ENCODE results near the gene CCDC57.

Gene CCDC57

DNA sequence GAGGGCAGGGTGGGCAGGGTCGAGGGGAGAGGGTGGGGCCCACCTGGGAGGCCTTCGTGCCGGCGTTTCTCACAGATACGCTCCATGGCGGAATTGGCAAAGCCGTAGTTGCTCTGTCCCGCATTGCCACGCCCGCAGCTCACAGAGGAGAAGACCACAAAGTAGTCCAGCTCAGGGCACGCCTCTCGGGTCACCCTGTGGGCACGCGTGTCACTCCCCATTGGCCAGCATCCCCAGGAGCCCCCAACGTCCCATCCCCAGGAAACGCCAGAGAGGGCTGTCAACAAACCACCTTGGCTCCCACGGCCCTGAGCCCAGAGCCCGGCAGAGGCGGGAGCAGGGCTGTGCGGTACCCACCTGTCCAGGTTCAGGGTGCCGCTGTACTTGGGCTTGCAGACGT lies 130.7 kb downstream of the CCDC57 start:
- no peak for DNase-seq (ENCODE audit: extremely low read depth, low read depth)
- TF ChIP-seq CTCF (IDR thresholded peaks at IDR 0.05; ENCODE audit: low read depth, low read length), result no peak

DNA sequence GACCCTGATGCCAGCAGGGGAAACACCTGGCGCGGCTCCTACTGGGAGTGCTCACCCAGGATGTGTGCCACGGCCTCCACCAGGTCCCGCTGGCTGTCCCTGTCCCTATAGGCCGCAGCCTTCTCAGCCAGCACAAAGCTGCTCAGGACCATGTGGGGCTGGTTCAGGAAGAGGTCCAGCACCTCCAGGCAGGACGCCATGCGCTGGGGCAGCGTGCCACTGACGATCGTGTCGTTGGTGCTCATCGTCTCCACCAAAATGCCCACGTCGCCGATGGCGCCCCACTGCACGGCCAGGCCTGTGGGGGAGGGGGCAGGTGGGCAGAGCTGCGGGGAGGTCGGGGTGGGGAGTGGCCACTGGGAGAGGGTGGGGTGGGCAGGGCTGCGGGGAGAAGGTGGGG lies 131.1 kb downstream of the CCDC57 start:
- TF ChIP-seq CTCF (IDR thresholded peaks at IDR 0.05; ENCODE audit: low read depth, low read length), result no peak
- DNase-seq (ENCODE audit: extremely low read depth, low read depth), result no peak

GRCh38 chr17:82080789-82081464 lies 131.7 kb downstream of the CCDC57 start:
- TF ChIP-seq CTCF (IDR thresholded peaks at IDR 0.05; ENCODE audit: low read depth, low read length), result no peak
- DNase-seq (ENCODE audit: extremely low read depth, low read depth), result no peak

DNA sequence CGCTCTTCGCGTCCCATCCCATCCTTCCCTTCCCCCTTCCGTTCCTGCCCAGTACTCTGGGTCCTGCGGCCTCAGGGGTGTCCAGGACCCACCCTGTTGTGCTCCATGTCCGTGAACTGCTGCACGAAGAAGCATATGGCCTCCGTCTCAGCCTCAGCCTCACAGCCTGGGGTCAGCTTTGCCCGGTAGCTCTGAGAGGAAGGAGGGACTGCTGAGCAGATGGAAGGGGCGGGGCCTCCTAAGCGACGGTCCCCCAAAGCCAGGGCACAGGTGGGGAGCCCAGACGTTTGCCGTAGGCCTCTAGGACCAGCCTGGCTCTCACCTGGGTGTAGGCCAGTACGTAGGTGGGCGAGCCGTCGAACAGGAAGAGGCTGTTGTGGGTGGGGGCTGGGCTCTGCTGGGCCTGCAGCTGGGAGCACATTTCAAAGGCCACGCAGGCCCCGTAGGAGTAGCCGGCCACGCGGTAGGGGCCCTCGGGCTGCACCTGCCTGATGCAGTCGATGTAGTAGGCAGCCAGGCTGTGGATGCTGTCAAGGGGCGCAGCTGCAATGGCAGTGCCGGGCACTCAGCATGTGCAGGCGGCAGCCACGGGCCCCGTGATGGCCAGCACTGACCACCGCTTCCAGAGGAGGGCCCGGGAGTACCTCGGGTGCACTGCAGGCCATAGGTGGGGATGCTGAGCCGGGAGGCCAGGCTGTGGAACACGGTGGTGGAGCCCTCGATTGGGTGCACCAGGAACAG lies 132.4 kb downstream of the CCDC57 start:
- TF ChIP-seq CTCF (IDR thresholded peaks at IDR 0.05; ENCODE audit: low read depth, low read length), result no peak
- DNase-seq (ENCODE audit: extremely low read depth, low read depth), result no peak

DNA sequence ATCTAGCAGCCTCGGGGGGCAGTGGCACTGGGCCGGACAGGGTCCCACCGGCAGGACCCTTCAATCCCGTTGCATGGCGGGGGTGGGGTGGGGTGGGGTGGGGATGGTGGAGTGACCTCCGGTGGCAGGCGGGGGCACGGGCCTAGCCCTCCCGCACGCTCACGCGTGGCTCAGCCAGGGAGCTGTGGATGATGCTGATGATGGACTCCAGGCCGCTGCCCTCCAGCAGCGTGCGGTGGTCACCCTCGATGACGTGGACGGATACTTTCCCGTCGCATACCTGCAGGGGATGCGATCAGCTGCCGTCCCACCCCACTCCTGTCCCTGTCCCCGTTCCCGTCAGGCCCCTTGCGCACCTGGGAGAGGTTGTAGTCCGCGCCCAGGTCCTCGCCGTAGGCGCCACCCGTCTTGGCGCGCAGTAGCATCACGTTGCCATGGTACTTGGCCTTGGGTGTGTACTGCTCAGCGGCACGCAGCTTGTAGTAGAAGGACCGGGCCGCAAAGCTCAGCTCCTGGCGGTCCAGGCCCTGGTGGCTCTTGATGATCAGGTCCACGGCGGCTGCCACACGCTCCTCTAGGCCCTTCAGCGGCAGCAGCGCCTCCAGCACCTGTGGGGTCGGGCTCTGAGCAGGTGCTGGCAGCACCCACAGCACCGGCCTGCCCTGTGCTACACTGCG lies 133.5 kb downstream of the CCDC57 start:
- TF ChIP-seq CTCF (IDR thresholded peaks at IDR 0.05; ENCODE audit: low read depth, low read length), result no peak

DNA sequence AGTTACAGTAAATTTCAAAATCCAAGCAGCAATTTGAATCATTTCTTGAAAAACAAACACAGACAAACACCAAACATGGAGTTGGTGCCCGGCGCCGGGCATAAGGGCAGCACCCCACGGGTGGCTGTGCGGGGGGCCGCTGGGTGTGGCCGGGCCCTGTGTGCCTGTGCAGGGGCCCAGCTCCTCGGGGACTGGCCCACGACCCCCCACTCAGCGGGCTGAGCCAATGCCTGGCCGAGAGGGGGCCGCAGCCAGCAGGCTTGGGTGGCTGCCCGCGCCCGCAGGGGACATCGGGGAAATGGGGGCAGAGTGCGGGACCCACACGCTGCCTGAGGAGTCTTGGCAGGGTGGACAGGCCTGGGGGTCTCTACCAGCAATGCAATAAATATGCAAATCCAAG lies 134.2 kb downstream of the CCDC57 start:
- DNase-seq (ENCODE audit: extremely low read depth, low read depth), result no peak
- TF ChIP-seq CTCF (IDR thresholded peaks at IDR 0.05; ENCODE audit: low read depth, low read length), result no peak

More for the DNA sequence above, 133.5 kb downstream of the CCDC57 start:
- DNase-seq (ENCODE audit: extremely low read depth, low read depth), result no peak
